ENCODE results near the gene KTN1. TPM values are rescaled to one million over a fixed set of nuclear protein-coding genes. Genes with fewer than 3 reads are reported as not detected.

KTN1 gene
- total and polyA plus RNA-seq, 2 experiments from 2014 or later = 124 to 607 TPM

GRCh38 chr14:55585854-55586253, 5.8 kb downstream of the KTN1 start (continued):
- TF ChIP-seq, protein P1, sequence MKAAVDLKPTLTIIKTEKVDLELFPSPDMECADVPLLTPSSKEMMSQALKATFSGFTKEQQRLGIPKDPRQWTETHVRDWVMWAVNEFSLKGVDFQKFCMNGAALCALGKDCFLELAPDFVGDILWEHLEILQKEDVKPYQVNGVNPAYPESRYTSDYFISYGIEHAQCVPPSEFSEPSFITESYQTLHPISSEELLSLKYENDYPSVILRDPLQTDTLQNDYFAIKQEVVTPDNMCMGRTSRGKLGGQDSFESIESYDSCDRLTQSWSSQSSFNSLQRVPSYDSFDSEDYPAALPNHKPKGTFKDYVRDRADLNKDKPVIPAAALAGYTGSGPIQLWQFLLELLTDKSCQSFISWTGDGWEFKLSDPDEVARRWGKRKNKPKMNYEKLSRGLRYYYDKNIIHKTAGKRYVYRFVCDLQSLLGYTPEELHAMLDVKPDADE (IDR thresholded peaks at IDR 0.05) = no peak
- TF ChIP-seq JUNB (IDR thresholded peaks at IDR 0.05; ENCODE audit: unreplicated experiment) (no peak), POLR2AphosphoS5 (IDR thresholded peaks at IDR 0.05; ENCODE audit: low read depth) (no peak)
- TF ChIP-seq, protein P2, sequence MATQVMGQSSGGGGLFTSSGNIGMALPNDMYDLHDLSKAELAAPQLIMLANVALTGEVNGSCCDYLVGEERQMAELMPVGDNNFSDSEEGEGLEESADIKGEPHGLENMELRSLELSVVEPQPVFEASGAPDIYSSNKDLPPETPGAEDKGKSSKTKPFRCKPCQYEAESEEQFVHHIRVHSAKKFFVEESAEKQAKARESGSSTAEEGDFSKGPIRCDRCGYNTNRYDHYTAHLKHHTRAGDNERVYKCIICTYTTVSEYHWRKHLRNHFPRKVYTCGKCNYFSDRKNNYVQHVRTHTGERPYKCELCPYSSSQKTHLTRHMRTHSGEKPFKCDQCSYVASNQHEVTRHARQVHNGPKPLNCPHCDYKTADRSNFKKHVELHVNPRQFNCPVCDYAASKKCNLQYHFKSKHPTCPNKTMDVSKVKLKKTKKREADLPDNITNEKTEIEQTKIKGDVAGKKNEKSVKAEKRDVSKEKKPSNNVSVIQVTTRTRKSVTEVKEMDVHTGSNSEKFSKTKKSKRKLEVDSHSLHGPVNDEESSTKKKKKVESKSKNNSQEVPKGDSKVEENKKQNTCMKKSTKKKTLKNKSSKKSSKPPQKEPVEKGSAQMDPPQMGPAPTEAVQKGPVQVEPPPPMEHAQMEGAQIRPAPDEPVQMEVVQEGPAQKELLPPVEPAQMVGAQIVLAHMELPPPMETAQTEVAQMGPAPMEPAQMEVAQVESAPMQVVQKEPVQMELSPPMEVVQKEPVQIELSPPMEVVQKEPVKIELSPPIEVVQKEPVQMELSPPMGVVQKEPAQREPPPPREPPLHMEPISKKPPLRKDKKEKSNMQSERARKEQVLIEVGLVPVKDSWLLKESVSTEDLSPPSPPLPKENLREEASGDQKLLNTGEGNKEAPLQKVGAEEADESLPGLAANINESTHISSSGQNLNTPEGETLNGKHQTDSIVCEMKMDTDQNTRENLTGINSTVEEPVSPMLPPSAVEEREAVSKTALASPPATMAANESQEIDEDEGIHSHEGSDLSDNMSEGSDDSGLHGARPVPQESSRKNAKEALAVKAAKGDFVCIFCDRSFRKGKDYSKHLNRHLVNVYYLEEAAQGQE (IDR thresholded peaks at IDR 0.05; ENCODE audit: unreplicated experiment) = no peak

GRCh38 chr14:55586411-55586810, 6.4 kb downstream of the KTN1 start:
- Mint-ChIP-seq H3K36me3 (ENCODE audit: low read depth) (no peaks in the 10 kb centered on the region), H3K27ac (peak overlapping the region; percentile 34; the same call in 1 of the 2 replicates), H3K4me1 (peaks cover 35% of the 10 kb centered on the region), H3K4me3 (no peak overlapping the region), H3K27me3 (ENCODE audit: insufficient read depth, low read depth, poor library complexity) (no peaks in the 10 kb centered on the region), H3K9me3 (no peaks in the 10 kb centered on the region)
- Histone ChIP-seq H3K9me2 (ENCODE audit: insufficient read depth) (no peaks in the 10 kb centered on the region), H3K36me3 (ENCODE audit: insufficient read depth) (no peaks in the 10 kb centered on the region), H3K27ac (ENCODE audit: low read depth) (no peak overlapping the region), H3K79me2 (replicated peaks; ENCODE audit: insufficient read depth) (peaks cover 100% of the 10 kb centered on the region), H3K27me3 (ENCODE audit: insufficient read depth) (no peaks in the 10 kb centered on the region), H3K4me2 (no peak overlapping the region), H3K4me1 (ENCODE audit: insufficient read depth) (peaks cover 62% of the 10 kb centered on the region), H4K20me1 (replicated peaks; ENCODE audit: insufficient read depth) (peaks cover 51% of the 10 kb centered on the region), H3K4me3 (no peak overlapping the region), H3F3A (replicated peaks; ENCODE audit: low read depth) (no peaks in the 10 kb centered on the region), H2AFZ (no peak overlapping the region)
- no peak for ATAC-seq
- DNase-seq (ENCODE audit: low spot score) = no peak
- TF ChIP-seq, protein P2 (IDR thresholded peaks at IDR 0.05; ENCODE audit: unreplicated experiment) = no peak
- TF ChIP-seq ZNF331 (CRISPR knock-in tag; IDR thresholded peaks at IDR 0.05; ENCODE audit: low read depth) (no peak), EZH2phosphoT487 (IDR thresholded peaks at IDR 0.05; ENCODE audit: unreplicated experiment) (no peak), EZH2 (IDR thresholded peaks at IDR 0.05; ENCODE audit: low read depth, unreplicated experiment) (no peak)
- TF ChIP-seq, protein P3, sequence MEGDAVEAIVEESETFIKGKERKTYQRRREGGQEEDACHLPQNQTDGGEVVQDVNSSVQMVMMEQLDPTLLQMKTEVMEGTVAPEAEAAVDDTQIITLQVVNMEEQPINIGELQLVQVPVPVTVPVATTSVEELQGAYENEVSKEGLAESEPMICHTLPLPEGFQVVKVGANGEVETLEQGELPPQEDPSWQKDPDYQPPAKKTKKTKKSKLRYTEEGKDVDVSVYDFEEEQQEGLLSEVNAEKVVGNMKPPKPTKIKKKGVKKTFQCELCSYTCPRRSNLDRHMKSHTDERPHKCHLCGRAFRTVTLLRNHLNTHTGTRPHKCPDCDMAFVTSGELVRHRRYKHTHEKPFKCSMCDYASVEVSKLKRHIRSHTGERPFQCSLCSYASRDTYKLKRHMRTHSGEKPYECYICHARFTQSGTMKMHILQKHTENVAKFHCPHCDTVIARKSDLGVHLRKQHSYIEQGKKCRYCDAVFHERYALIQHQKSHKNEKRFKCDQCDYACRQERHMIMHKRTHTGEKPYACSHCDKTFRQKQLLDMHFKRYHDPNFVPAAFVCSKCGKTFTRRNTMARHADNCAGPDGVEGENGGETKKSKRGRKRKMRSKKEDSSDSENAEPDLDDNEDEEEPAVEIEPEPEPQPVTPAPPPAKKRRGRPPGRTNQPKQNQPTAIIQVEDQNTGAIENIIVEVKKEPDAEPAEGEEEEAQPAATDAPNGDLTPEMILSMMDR (conservative IDR thresholded peaks at IDR 0.05; ENCODE audit: low read depth in 2 of 2) = no peak
- TF ChIP-seq, protein P1 (IDR thresholded peaks at IDR 0.05) = no peak
